GM18868 (cell line): Measurements from ENCODE around the gene FNBP1L.

ENCODE experiments used
- ATAC-seq: cut with Tn5 transposase; IDR thresholded peaks from one replicate; pipeline ENCODE4 v1.9.1; 2021; ENCODE audit warnings: mild to moderate bottlenecking, moderate library complexity; ENCODE audit not compliant: unreplicated experiment

The FNBP1L gene

GRCh38 chr1:93567255-93567918 is 119.5 kb downstream of the FNBP1L start:
- no peak for ATAC-seq

- ATAC-seq: no peak
Observed at GRCh38 chr1:93569489-93569888, 121.6 kb downstream of the FNBP1L start.

- no peak for ATAC-seq
Observed at GRCh38 chr1:93571623-93572310, 123.8 kb downstream of the FNBP1L start.

- ATAC-seq: no peak
Observed at GRCh38 chr1:93573940-93574469, 126.1 kb downstream of the FNBP1L start.

GRCh38 chr1:93574511-93574910 is 126.6 kb downstream of the FNBP1L start:
- ATAC-seq: no peak

GRCh38 chr1:93574991-93575390 is 127.1 kb downstream of the FNBP1L start:
- no peak for ATAC-seq

GRCh38 chr1:93575621-93576284 is 127.8 kb downstream of the FNBP1L start:
- ATAC-seq: no peak

- no peak for ATAC-seq
Observed at GRCh38 chr1:93576346-93576745, 128.4 kb downstream of the FNBP1L start.

GRCh38 chr1:93576746-93577145 is 128.8 kb downstream of the FNBP1L start:
- ATAC-seq: no peak

- no peak for ATAC-seq
Observed at GRCh38 chr1:93577536-93578432, 129.9 kb downstream of the FNBP1L start.

GRCh38 chr1:93578433-93578830 is 130.5 kb downstream of the FNBP1L start:
- no peak for ATAC-seq

- ATAC-seq: no peak
Observed at GRCh38 chr1:93578911-93579825, 131.2 kb downstream of the FNBP1L start.

- no peak for ATAC-seq
Observed at GRCh38 chr1:93579891-93580290, 132.0 kb downstream of the FNBP1L start.

GRCh38 chr1:93581917-93582850 is 134.3 kb downstream of the FNBP1L start:
- no peak for ATAC-seq

GRCh38 chr1:93584261-93585003 is 136.5 kb downstream of the FNBP1L start:
- no peak for ATAC-seq

- no peak for ATAC-seq
Observed at GRCh38 chr1:93585059-93585966, 137.4 kb downstream of the FNBP1L start.

- no peak for ATAC-seq
Observed at GRCh38 chr1:93587354-93587753, 139.4 kb downstream of the FNBP1L start.
